Ascending aorta (tissue), 2 donors: ENCODE data around the gene IGIP. TPM values are rescaled to one million over a fixed set of nuclear protein-coding genes. Genes with fewer than 3 reads are reported as not detected.

Experiments used
- DNase-seq, 2 donors: peaks; one replicate each; pipeline ENCODE4 v3.0.0-alpha.2; 2019; ENCODE audit warnings: low spot score in 2 of 2
- H3K27ac ChIP-seq, 2 donors: fragments of 200-600 bp; sonication (generic); one replicate each; pipeline ENCODE4 v1.5.1; 2016 to 2017; ENCODE audit warnings: mild to moderate bottlenecking in 1 of 2
- H3K27me3 ChIP-seq: fragments of 200-600 bp; sonication (generic); one replicate; pipeline ENCODE4 v1.5.1; 2017
- H3K36me3 ChIP-seq, 2 donors: fragments of 200-600 bp; sonication (generic); one replicate each; pipeline ENCODE4 v1.5.1; 2016
- H3K4me1 ChIP-seq, 2 donors: fragments of 200-600 bp; sonication (generic); one replicate each; pipeline ENCODE4 v1.5.1; 2016 to 2017; ENCODE audit warnings: mild to moderate bottlenecking in 1 of 2
- H3K4me3 ChIP-seq, 2 donors: fragments of 200-600 bp; sonication (generic); one replicate each; pipeline ENCODE4 v1.5.1; 2016 to 2017; ENCODE audit warnings: mild to moderate bottlenecking in 1 of 2
- H3K9me3 ChIP-seq, 2 donors: fragments of 200-600 bp; sonication (generic); one replicate each; pipeline ENCODE4 v1.5.1; 2016
- CTCF ChIP-seq, 3 experiments: fragments of 200-600 bp in 2 of 3; fragments of 450-650 bp in 1 of 3; sonication (generic) in 2 of 3; IDR thresholded peaks; one replicate each; pipeline ENCODE4 v1.5.1; 2016 to 2019; ENCODE audit warnings: antibody characterized with exemption in 3 of 3, mild to moderate bottlenecking in 1 of 3, moderate library complexity in 1 of 3
- intact Hi-C: fragments of 100-400 bp; cut with DNase I; formaldehyde crosslinking; loops from one replicate; pipeline ENCODE4 v1.15.1; 2023
- total RNA-seq: library from RNA; depleted of rRNA; stranded (reverse); fragments of >200 nt; gene quantifications from one replicate; pipeline ENCODE4 v1.1.0, GENCODE V29; 2016

IGIP gene
- total RNA-seq, 1 donor from 2014 or later: 5.6 TPM

DNA sequence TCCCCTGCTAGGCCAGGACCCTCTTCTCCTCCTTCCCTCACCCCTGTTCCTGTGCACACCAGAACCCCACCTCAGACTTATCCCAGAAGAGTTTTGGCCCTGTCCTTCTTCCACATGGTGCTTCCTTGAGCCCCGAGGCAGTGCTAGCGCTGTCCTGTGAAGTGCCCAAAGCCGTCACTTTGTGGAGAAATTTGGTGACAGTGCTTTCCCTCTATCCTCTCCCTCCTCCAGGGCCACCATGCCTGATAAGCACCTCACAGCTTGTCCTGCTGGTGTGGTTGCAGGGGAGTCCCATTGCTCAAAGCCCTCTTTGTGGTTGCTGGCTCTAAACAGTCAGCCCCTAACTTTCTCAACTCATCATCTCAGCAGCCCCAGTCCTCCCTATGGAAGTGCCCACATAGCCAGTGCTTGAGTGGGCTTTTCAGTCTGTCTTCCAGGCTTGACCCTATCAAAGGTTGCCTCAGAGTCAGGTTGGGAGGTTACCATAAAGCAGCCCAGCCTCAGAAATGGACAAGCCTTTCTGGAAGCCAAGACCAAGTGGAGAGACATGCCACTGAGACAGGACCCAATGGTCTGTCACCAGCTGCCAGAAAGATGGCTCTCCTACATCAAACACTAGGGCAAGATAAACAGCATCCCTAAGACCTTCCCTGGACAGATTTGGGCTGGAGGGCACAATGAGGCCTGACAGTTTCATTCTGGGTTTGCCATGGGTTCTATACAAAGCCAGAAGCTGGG is 18.0 kb downstream of the IGIP start:
- no peaks in the 10 kb centered on the region for H3K36me3 ChIP-seq
- H3K27me3 ChIP-seq: no peaks in the 10 kb centered on the region
- H3K9me3 ChIP-seq: no peaks in the 10 kb centered on the region
- no peak for TF ChIP-seq CTCF (IDR thresholded peaks at IDR 0.05)
- H3K4me3 ChIP-seq: no peak overlapping the region
- DNase-seq: peak in 1 of 2 donors; percentile 41
- H3K27ac ChIP-seq: no peak overlapping the region
- intact Hi-C loops: loop anchor here (1.0 to 2.0 kb wide), 3 partner anchors 29 to 70 kb away; partner anchors contain the start of gene PURA
- H3K4me1 ChIP-seq: peaks cover 11 to 21% of the 10 kb centered on the region in 2 donors

GRCh38 chr5:140145256-140145655 is 19.5 kb downstream of the IGIP start:
- no peaks in the 10 kb centered on the region for H3K9me3 ChIP-seq
- H3K36me3 ChIP-seq: no peaks in the 10 kb centered on the region
- intact Hi-C loops: loop anchor here (1.0 to 2.0 kb wide), 3 partner anchors 12 to 38 kb away; partner anchors contain the start of gene PURA
- H3K27me3 ChIP-seq: no peaks in the 10 kb centered on the region
- TF ChIP-seq CTCF (IDR thresholded peaks at IDR 0.05): no peak
- DNase-seq: no peak
- H3K27ac ChIP-seq: no peak overlapping the region
- H3K4me3 ChIP-seq: peak overlapping the region in 1 of 2 donors; percentile 61
- peaks cover 11 to 21% of the 10 kb centered on the region in 2 donors for H3K4me1 ChIP-seq

- intact Hi-C loops: loop anchor here (1.0 to 2.0 kb wide), 3 partner anchors 11 to 39 kb away; partner anchors contain the start of gene PURA
- peak; percentile 50 to 88 (median 67) for TF ChIP-seq CTCF (IDR thresholded peaks at IDR 0.05)
- peak in 1 of 2 donors; percentile 80 for DNase-seq
- Histone ChIP-seq H3K4me1 (peaks cover 11 to 14% of the 10 kb centered on the region in 2 donors), H3K27ac (no peak overlapping the region), H3K4me3 (peak overlapping the region; percentile 46 to 61), H3K36me3 (no peaks in the 10 kb centered on the region), H3K27me3 (no peaks in the 10 kb centered on the region), H3K9me3 (no peaks in the 10 kb centered on the region)
Measured at GRCh38 chr5:140145818-140146522, 20.2 kb downstream of the IGIP start.

GRCh38 chr5:140146523-140146842 is 20.7 kb downstream of the IGIP start:
- Histone ChIP-seq H3K27ac (no peak overlapping the region), H3K9me3 (no peaks in the 10 kb centered on the region), H3K4me3 (peak overlapping the region in 1 of 2 donors; percentile 61), H3K36me3 (no peaks in the 10 kb centered on the region), H3K4me1 (peaks cover 11 to 12% of the 10 kb centered on the region in 2 donors), H3K27me3 (no peaks in the 10 kb centered on the region)
- no peak for TF ChIP-seq CTCF (IDR thresholded peaks at IDR 0.05)
- intact Hi-C loops: no loop called here
- DNase-seq: peak in 1 of 2 donors; percentile 40

DNA sequence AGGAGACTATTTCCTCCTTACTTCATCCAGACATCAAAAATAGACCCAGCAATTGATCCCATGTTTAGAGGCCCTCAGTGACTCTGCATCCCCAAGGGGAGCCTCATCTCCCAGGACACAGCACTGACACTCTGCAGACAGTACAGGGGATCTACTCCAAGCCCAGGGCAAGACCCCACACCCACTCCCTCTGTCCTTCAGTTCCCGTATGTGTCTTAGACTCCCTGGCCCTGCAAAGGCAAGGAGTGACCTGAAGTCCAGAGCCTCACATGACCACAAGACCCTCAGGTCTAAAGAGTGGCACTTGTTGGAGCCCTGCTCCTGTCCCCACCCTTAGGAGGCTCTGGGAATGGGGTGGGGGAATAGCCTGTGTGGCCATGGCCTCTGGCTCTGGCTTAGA is 21.7 kb downstream of the IGIP start:
- peak in 1 of 2 donors; percentile 51 for DNase-seq
- Histone ChIP-seq H3K4me1 (peaks cover 11 to 12% of the 10 kb centered on the region in 2 donors), H3K27ac (no peak overlapping the region), H3K4me3 (no peak overlapping the region), H3K27me3 (no peaks in the 10 kb centered on the region), H3K9me3 (no peaks in the 10 kb centered on the region), H3K36me3 (no peaks in the 10 kb centered on the region)
- no peak for TF ChIP-seq CTCF (IDR thresholded peaks at IDR 0.05)
- intact Hi-C loops: no loop called here
